ENCODE data around the gene ABCA1.

DNA sequence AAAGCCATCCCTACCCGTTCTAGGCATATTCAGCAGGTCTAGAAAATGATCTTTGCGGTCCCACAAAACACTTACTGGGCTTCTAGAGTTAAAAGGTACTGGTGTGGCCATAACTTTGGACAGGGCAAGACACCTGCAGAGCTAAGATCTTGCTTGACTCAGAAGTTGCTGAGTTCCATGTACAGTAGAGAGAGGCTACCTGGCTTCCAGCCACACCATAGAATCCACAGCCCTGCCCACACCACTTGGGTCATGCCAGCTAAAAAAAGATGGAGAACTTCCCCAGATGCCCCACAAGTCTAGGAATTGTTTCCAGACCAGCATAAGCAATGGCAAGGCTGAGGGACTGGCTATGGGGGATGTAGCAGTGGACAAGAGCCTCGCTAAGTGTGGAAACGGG lies 52.1 kb downstream of the ABCA1 start:
- TF ChIP-seq, protein P1, sequence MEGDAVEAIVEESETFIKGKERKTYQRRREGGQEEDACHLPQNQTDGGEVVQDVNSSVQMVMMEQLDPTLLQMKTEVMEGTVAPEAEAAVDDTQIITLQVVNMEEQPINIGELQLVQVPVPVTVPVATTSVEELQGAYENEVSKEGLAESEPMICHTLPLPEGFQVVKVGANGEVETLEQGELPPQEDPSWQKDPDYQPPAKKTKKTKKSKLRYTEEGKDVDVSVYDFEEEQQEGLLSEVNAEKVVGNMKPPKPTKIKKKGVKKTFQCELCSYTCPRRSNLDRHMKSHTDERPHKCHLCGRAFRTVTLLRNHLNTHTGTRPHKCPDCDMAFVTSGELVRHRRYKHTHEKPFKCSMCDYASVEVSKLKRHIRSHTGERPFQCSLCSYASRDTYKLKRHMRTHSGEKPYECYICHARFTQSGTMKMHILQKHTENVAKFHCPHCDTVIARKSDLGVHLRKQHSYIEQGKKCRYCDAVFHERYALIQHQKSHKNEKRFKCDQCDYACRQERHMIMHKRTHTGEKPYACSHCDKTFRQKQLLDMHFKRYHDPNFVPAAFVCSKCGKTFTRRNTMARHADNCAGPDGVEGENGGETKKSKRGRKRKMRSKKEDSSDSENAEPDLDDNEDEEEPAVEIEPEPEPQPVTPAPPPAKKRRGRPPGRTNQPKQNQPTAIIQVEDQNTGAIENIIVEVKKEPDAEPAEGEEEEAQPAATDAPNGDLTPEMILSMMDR (IDR thresholded peaks at IDR 0.05) = no peak
- no peak for TF ChIP-seq POLR2A (IDR thresholded peaks at IDR 0.05)
- no peak for TF ChIP-seq EP300 (IDR thresholded peaks at IDR 0.05)
- no peak for TF ChIP-seq POLR2AphosphoS5 (IDR thresholded peaks at IDR 0.05)
